ENCODE data around the gene CBR4. TPM values are rescaled to one million over a fixed set of nuclear protein-coding genes. Genes with fewer than 3 reads are reported as not detected.
"Not testable (repeated sequence)": the region's sequence is repeated elsewhere in the genome, so short reads cannot be mapped to it uniquely, and the experiment has no call there.

Gene CBR4
- polyA plus RNA-seq, 1 donor (not counting 4 experiments of a cell fraction or from before 2014, with no cell fraction given) = 9.1 TPM

GRCh38 chr4:168955674-168956073 is 54.4 kb downstream of the CBR4 start:
- Histone ChIP-seq H4K20me1 (ENCODE audit: control insufficient read depth, extremely low read depth, insufficient read depth, low read length) (no peaks in the 10 kb centered on the region), H3K4me2 (ENCODE audit: control insufficient read depth, extremely low read depth, insufficient read depth, low read depth, low read length) (no peak overlapping the region), H3K79me2 (ENCODE audit: control insufficient read depth, insufficient read depth, low read length) (no peaks in the 10 kb centered on the region), H3K27me3 (ENCODE audit: control insufficient read depth, extremely low read depth, insufficient read depth, low read length) (no peaks in the 10 kb centered on the region), H3K9me1 (ENCODE audit: control insufficient read depth, extremely low read depth, insufficient read depth, low read length) (no peaks in the 10 kb centered on the region), H3K9me3 (ENCODE audit: control insufficient read depth, low read depth, low read length) (no peaks in the 10 kb centered on the region), H2AFZ (ENCODE audit: control insufficient read depth, low read length) (no peak overlapping the region), H3K36me3 (ENCODE audit: control insufficient read depth in 2 of 2, extremely low read depth in 1 of 2, insufficient read depth in 2 of 2, low read length in 2 of 2) (no peaks in the 10 kb centered on the region), H3K4me3 (ENCODE audit: control insufficient read depth in 2 of 3, extremely low read depth in 1 of 3, insufficient read depth in 2 of 3, low read depth in 1 of 3, low read length in 3 of 3) (no peak overlapping the region), H3K27ac (ENCODE audit: control insufficient read depth, insufficient read depth, low read length) (no peak overlapping the region), H3K9ac (ENCODE audit: control insufficient read depth, extremely low read depth, insufficient read depth, low read length) (no peak overlapping the region), H3K4me1 (ENCODE audit: control insufficient read depth, extremely low read depth, insufficient read depth, low read length) (peaks cover 7% of the 10 kb centered on the region)
- TF ChIP-seq CTCF (optimal IDR thresholded peaks at IDR 0.05 in 1 of 3, IDR thresholded peaks at IDR 0.05 in 1 of 3, conservative IDR thresholded peaks at IDR 0.05 in 1 of 3; ENCODE audit: extremely low read depth in 1 of 3, insufficient read depth in 2 of 3, low read length in 3 of 3) = no peak
- no peak for TF ChIP-seq EZH2 (IDR thresholded peaks at IDR 0.05; ENCODE audit: low read length)
- FAIRE-seq (no peak), DNase-seq (ENCODE audit: low read depth, low spot score) (no peak)
- dilution Hi-C loops (cut with MboI; ENCODE audit: extremely low pct_ligation_motif_present, low sequenced_read_pairs) = no loop called here

GRCh38 chr4:168952821-168953246 is 57.2 kb downstream of the CBR4 start:
- H3K36me3 ChIP-seq (ENCODE audit: control insufficient read depth in 2 of 2, extremely low read depth in 1 of 2, insufficient read depth in 2 of 2, low read length in 2 of 2); H3K79me2 ChIP-seq (ENCODE audit: control insufficient read depth, insufficient read depth, low read length); H3K4me3 ChIP-seq (ENCODE audit: control insufficient read depth in 2 of 3, extremely low read depth in 1 of 3, insufficient read depth in 2 of 3, low read depth in 1 of 3, low read length in 3 of 3); H3K4me1 ChIP-seq (ENCODE audit: control insufficient read depth, extremely low read depth, insufficient read depth, low read length); H3K9me3 ChIP-seq (ENCODE audit: control insufficient read depth, low read depth, low read length); H3K9ac ChIP-seq (ENCODE audit: control insufficient read depth, extremely low read depth, insufficient read depth, low read length); H4K20me1 ChIP-seq (ENCODE audit: control insufficient read depth, extremely low read depth, insufficient read depth, low read length); H3K27me3 ChIP-seq (ENCODE audit: control insufficient read depth, extremely low read depth, insufficient read depth, low read length); dilution Hi-C loops (cut with MboI; ENCODE audit: extremely low pct_ligation_motif_present, low sequenced_read_pairs); H3K9me1 ChIP-seq (ENCODE audit: control insufficient read depth, extremely low read depth, insufficient read depth, low read length): not testable (repeated sequence)
- FAIRE-seq (peak; percentile 57), DNase-seq (ENCODE audit: low read depth, low spot score) (peak; percentile 5)
- Histone ChIP-seq H3K4me2 (ENCODE audit: control insufficient read depth, extremely low read depth, insufficient read depth, low read depth, low read length) (peak overlapping the region; percentile 16), H2AFZ (ENCODE audit: control insufficient read depth, low read length) (peak overlapping the region; percentile 89), H3K27ac (ENCODE audit: control insufficient read depth, insufficient read depth, low read length) (peak overlapping the region; percentile 41)

- TF ChIP-seq CTCF (optimal IDR thresholded peaks at IDR 0.05 in 1 of 3, IDR thresholded peaks at IDR 0.05 in 1 of 3, conservative IDR thresholded peaks at IDR 0.05 in 1 of 3; ENCODE audit: extremely low read depth in 1 of 3, insufficient read depth in 2 of 3, low read length in 3 of 3) (no peak), EZH2 (IDR thresholded peaks at IDR 0.05; ENCODE audit: low read length) (no peak)
- no peak overlapping the region for H3K9ac ChIP-seq (ENCODE audit: control insufficient read depth, extremely low read depth, insufficient read depth, low read length)
- no peak overlapping the region for H2AFZ ChIP-seq (ENCODE audit: control insufficient read depth, low read length)
- no peaks in the 10 kb centered on the region for H3K27me3 ChIP-seq (ENCODE audit: control insufficient read depth, extremely low read depth, insufficient read depth, low read length)
- DNase-seq (ENCODE audit: low read depth, low spot score) (no peak), FAIRE-seq (peak; percentile 23)
- no peaks in the 10 kb centered on the region for H3K4me1 ChIP-seq (ENCODE audit: control insufficient read depth, extremely low read depth, insufficient read depth, low read length)
- no peak overlapping the region for H3K4me2 ChIP-seq (ENCODE audit: control insufficient read depth, extremely low read depth, insufficient read depth, low read depth, low read length)
- H3K9me3 ChIP-seq (ENCODE audit: control insufficient read depth, low read depth, low read length) = no peaks in the 10 kb centered on the region
- H3K4me3 ChIP-seq (ENCODE audit: control insufficient read depth in 2 of 3, extremely low read depth in 1 of 3, insufficient read depth in 2 of 3, low read depth in 1 of 3, low read length in 3 of 3) = no peak overlapping the region
- H3K27ac ChIP-seq (ENCODE audit: control insufficient read depth, insufficient read depth, low read length) = no peak overlapping the region
- dilution Hi-C loops (cut with MboI; ENCODE audit: extremely low pct_ligation_motif_present, low sequenced_read_pairs) = no loop called here
- no peaks in the 10 kb centered on the region for H3K79me2 ChIP-seq (ENCODE audit: control insufficient read depth, insufficient read depth, low read length)
- no peaks in the 10 kb centered on the region for H3K9me1 ChIP-seq (ENCODE audit: control insufficient read depth, extremely low read depth, insufficient read depth, low read length)
- no peaks in the 10 kb centered on the region for H4K20me1 ChIP-seq (ENCODE audit: control insufficient read depth, extremely low read depth, insufficient read depth, low read length)
- H3K36me3 ChIP-seq (ENCODE audit: control insufficient read depth in 2 of 2, extremely low read depth in 1 of 2, insufficient read depth in 2 of 2, low read length in 2 of 2) = no peaks in the 10 kb centered on the region
Observed at GRCh38 chr4:168945291-168945690, 64.8 kb downstream of the CBR4 start.
